KMS-11 (cell line): ENCODE results near the gene STX18.

ENCODE experiments used
- H2AFZ ChIP-seq: fragments of 200-600 bp; sonication (generic); 2 replicates; pipeline ENCODE4 v1.6.1; 2016; ENCODE audit warnings: antibody characterized with exemption, mixed run types, low read depth
- H3K27ac ChIP-seq: fragments of 200-600 bp; sonication (generic); 2 replicates; pipeline ENCODE4 v1.6.1; 2016; ENCODE audit warnings: mild to moderate bottlenecking, mixed run types
- H3K27me3 ChIP-seq: fragments of 200-600 bp; sonication (generic); 2 replicates; pipeline ENCODE4 v1.6.1; 2017; ENCODE audit warnings: mild to moderate bottlenecking, low read depth, mixed run types, moderate library complexity; ENCODE audit not compliant: insufficient read depth
- H3K36me3 ChIP-seq: fragments of 200-600 bp; sonication (generic); 2 replicates; pipeline ENCODE4 v1.6.1; 2017; ENCODE audit warnings: mild to moderate bottlenecking, mixed run types; ENCODE audit not compliant: insufficient read depth
- H3K4me1 ChIP-seq: fragments of 200-600 bp; sonication (generic); 2 replicates; pipeline ENCODE4 v1.6.1; 2016; ENCODE audit warnings: mild to moderate bottlenecking, low read depth, mixed run types; ENCODE audit not compliant: poor library complexity, severe bottlenecking
- H3K4me2 ChIP-seq: fragments of 200-600 bp; sonication (generic); 2 replicates; pipeline ENCODE4 v1.7.0; 2016; ENCODE audit warnings: mild to moderate bottlenecking, mixed run types
- H3K4me3 ChIP-seq: fragments of 200-600 bp; sonication (generic); IDR thresholded peaks from 2 replicates; pipeline ENCODE4 v1.6.1; 2017; ENCODE audit warnings: low read depth, low read length, mixed read lengths; ENCODE audit not compliant: insufficient read depth
- H3K79me2 ChIP-seq: fragments of 200-600 bp; sonication (generic); 2 replicates; pipeline ENCODE4 v1.6.1; 2016; ENCODE audit warnings: low read depth, mixed run types; ENCODE audit not compliant: insufficient read depth
- H3K9ac ChIP-seq: fragments of 200-600 bp; sonication (generic); 2 replicates; pipeline ENCODE4 v1.6.1; 2016; ENCODE audit warnings: mild to moderate bottlenecking, mixed run types
- H4K20me1 ChIP-seq: fragments of 200-600 bp; sonication (generic); 2 replicates; pipeline ENCODE4 v1.6.1; 2016; ENCODE audit warnings: mild to moderate bottlenecking, mixed run types; ENCODE audit not compliant: insufficient read depth
- TF ChIP-seq, protein P1 (sequence below): fragments of 200-600 bp; sonication (generic); conservative IDR thresholded peaks from 2 replicates; pipeline ENCODE4 v1.6.1; 2017; ENCODE audit warnings: low read depth, mild to moderate bottlenecking, antibody characterized with exemption, low read length, moderate library complexity, mixed read lengths

The STX18 gene

GRCh38 chr4:4395849-4396627 is 145.8 kb downstream of the STX18 start:
- no peak overlapping the region for H3K9ac ChIP-seq
- H3K27ac ChIP-seq: no peak overlapping the region
- no peaks in the 10 kb centered on the region for H3K27me3 ChIP-seq
- no peak overlapping the region for H3K4me2 ChIP-seq
- TF ChIP-seq, protein P1, sequence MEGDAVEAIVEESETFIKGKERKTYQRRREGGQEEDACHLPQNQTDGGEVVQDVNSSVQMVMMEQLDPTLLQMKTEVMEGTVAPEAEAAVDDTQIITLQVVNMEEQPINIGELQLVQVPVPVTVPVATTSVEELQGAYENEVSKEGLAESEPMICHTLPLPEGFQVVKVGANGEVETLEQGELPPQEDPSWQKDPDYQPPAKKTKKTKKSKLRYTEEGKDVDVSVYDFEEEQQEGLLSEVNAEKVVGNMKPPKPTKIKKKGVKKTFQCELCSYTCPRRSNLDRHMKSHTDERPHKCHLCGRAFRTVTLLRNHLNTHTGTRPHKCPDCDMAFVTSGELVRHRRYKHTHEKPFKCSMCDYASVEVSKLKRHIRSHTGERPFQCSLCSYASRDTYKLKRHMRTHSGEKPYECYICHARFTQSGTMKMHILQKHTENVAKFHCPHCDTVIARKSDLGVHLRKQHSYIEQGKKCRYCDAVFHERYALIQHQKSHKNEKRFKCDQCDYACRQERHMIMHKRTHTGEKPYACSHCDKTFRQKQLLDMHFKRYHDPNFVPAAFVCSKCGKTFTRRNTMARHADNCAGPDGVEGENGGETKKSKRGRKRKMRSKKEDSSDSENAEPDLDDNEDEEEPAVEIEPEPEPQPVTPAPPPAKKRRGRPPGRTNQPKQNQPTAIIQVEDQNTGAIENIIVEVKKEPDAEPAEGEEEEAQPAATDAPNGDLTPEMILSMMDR: no peak
- H3K36me3 ChIP-seq: no peaks in the 10 kb centered on the region
- H3K79me2 ChIP-seq: no peaks in the 10 kb centered on the region
- no peak overlapping the region for H2AFZ ChIP-seq
- no peaks in the 10 kb centered on the region for H3K4me1 ChIP-seq
- no peaks in the 10 kb centered on the region for H4K20me1 ChIP-seq
- H3K4me3 ChIP-seq: no peak overlapping the region

DNA sequence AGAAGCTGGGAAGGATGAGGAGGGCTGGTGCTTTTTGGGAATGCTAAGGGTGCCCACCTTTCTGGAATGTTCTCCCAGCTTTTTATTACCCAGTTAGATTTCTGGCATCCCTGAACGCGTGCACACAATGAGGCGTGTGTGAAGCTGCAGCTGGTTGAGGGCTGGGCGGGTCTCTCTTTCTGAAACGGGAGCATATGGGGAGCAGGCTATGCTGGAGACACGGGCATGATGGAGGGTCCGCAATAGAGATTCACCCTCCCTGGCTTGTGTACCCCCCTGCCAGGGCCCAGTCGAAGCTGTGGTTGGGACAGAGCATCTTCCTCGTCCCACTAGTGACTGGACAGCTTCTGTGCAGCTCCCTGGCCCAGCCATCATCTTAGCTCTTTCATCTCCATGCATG is 146.5 kb downstream of the STX18 start:
- H3K4me2 ChIP-seq: no peak overlapping the region
- TF ChIP-seq, protein P1: no peak
- H3K79me2 ChIP-seq: no peaks in the 10 kb centered on the region
- H2AFZ ChIP-seq: no peak overlapping the region
- H3K4me3 ChIP-seq: no peak overlapping the region
- H3K36me3 ChIP-seq: no peaks in the 10 kb centered on the region
- no peak overlapping the region for H3K9ac ChIP-seq
- H3K4me1 ChIP-seq: no peaks in the 10 kb centered on the region
- H3K27me3 ChIP-seq: no peaks in the 10 kb centered on the region
- no peaks in the 10 kb centered on the region for H4K20me1 ChIP-seq
- no peak overlapping the region for H3K27ac ChIP-seq

DNA sequence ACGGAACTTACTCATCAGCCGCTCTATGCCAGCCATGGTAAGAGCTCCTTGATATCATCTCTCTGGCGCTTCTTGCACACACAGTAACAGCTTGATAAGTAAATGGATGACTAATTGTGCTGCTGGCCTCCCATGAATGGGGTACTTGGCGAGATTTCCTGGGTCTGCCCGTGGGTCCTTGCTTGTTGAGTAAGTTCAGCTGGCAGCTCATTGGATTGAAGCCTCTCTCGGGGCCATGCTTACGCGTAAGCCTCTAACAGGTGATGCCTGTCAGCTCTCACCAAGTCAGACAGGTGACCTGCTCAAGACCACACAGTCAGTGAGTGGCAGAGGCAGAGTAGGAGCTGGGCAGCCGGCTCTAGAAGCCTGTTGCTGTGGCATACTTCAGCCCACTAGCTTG is 147.2 kb downstream of the STX18 start:
- no peaks in the 10 kb centered on the region for H3K36me3 ChIP-seq
- TF ChIP-seq, protein P1: no peak
- H3K9ac ChIP-seq: no peak overlapping the region
- H3K4me1 ChIP-seq: no peaks in the 10 kb centered on the region
- H3K27ac ChIP-seq: no peak overlapping the region
- H3K79me2 ChIP-seq: no peaks in the 10 kb centered on the region
- H3K4me2 ChIP-seq: no peak overlapping the region
- no peaks in the 10 kb centered on the region for H3K27me3 ChIP-seq
- no peaks in the 10 kb centered on the region for H4K20me1 ChIP-seq
- no peak overlapping the region for H2AFZ ChIP-seq
- no peak overlapping the region for H3K4me3 ChIP-seq

- TF ChIP-seq, protein P1: no peak
- no peaks in the 10 kb centered on the region for H3K27me3 ChIP-seq
- H3K27ac ChIP-seq: no peak overlapping the region
- H3K79me2 ChIP-seq: no peaks in the 10 kb centered on the region
- H3K9ac ChIP-seq: no peak overlapping the region
- H3K4me1 ChIP-seq: no peaks in the 10 kb centered on the region
- H3K36me3 ChIP-seq: no peaks in the 10 kb centered on the region
- H4K20me1 ChIP-seq: no peaks in the 10 kb centered on the region
- no peak overlapping the region for H2AFZ ChIP-seq
- H3K4me2 ChIP-seq: no peak overlapping the region
- no peak overlapping the region for H3K4me3 ChIP-seq
Observed at GRCh38 chr4:4392501-4393183, 149.2 kb downstream of the STX18 start.
